H9 (cell line): Measurements from ENCODE around the gene SERPINH1. TPM values are rescaled to one million over a fixed set of nuclear protein-coding genes. Genes with fewer than 3 reads are reported as not detected.

Source experiments
- DNase-seq: peaks from one replicate; pipeline ENCODE4 v3.0.0-alpha.2; 2017
- H2AFZ ChIP-seq: one replicate; pipeline ENCODE4 v1.6.1; 2013; ENCODE audit warnings: mild to moderate bottlenecking, low read length, control low read depth, moderate library complexity
- H2AK5ac ChIP-seq: 2 replicates; pipeline ENCODE4 v1.6.1; 2013; ENCODE audit warnings: low read length, control low read depth, mixed read lengths; ENCODE audit not compliant: insufficient read length
- H2BK120ac ChIP-seq: one replicate; pipeline ENCODE4 v1.6.1; 2013; ENCODE audit warnings: low read depth, mild to moderate bottlenecking, low read length, control low read depth, inconsistent platforms; ENCODE audit not compliant: poor library complexity, severe bottlenecking
- H2BK12ac ChIP-seq: 2 replicates; pipeline ENCODE4 v1.6.1; 2013; ENCODE audit warnings: low read length, control low read depth, mixed read lengths, low read depth; ENCODE audit not compliant: insufficient read length
- H2BK15ac ChIP-seq: 2 replicates; pipeline ENCODE4 v1.6.1; 2013; ENCODE audit warnings: low read depth, low read length, control low read depth
- H2BK20ac ChIP-seq: one replicate; pipeline ENCODE4 v1.6.1; 2013; ENCODE audit warnings: low read depth, mild to moderate bottlenecking, low read length, control low read depth, inconsistent platforms; ENCODE audit not compliant: poor library complexity, severe bottlenecking
- H2BK5ac ChIP-seq: 2 replicates; pipeline ENCODE4 v1.6.1; 2013; ENCODE audit warnings: low read length, control low read depth, mixed read lengths; ENCODE audit not compliant: insufficient read length
- H3K14ac ChIP-seq: 2 replicates; pipeline ENCODE4 v1.6.1; 2013; ENCODE audit warnings: low read length, control low read depth; ENCODE audit not compliant: insufficient read depth
- H3K18ac ChIP-seq: 2 replicates; pipeline ENCODE4 v1.6.1; 2013; ENCODE audit warnings: low read depth, mild to moderate bottlenecking, mixed read lengths, low read length, control low read depth; ENCODE audit not compliant: insufficient read length
- H3K23ac ChIP-seq: 2 replicates; pipeline ENCODE4 v1.6.1; 2013; ENCODE audit warnings: low read length, control low read depth, mixed read lengths, low read depth; ENCODE audit not compliant: insufficient read length
- H3K23me2 ChIP-seq: 2 replicates; pipeline ENCODE4 v1.6.1; 2013; ENCODE audit warnings: low read depth, mild to moderate bottlenecking, mixed read lengths, low read length, control low read depth; ENCODE audit not compliant: insufficient read length, poor library complexity, severe bottlenecking
- H3K27ac ChIP-seq: 2 replicates; pipeline ENCODE4 v1.5.1; 2013; ENCODE audit warnings: low read length, control low read depth, mixed read lengths, low read depth; ENCODE audit not compliant: insufficient read length
- H3K27me3 ChIP-seq: 2 replicates; pipeline ENCODE4 v1.6.1; 2013; ENCODE audit warnings: low read length, control low read depth, inconsistent platforms; ENCODE audit not compliant: insufficient read depth
- H3K4ac ChIP-seq: 2 replicates; pipeline ENCODE4 v1.6.1; 2013; ENCODE audit warnings: low read depth, mild to moderate bottlenecking, control low read depth, inconsistent platforms, low read length, moderate library complexity
- H3K4me1 ChIP-seq: 2 replicates; pipeline ENCODE4 v1.6.1; 2013; ENCODE audit warnings: low read length, control low read depth, inconsistent platforms; ENCODE audit not compliant: insufficient read depth
- H3K4me2 ChIP-seq: 2 replicates; pipeline ENCODE4 v1.6.1; 2013; ENCODE audit warnings: low read length, control low read depth, mixed read lengths; ENCODE audit not compliant: insufficient read length, insufficient read depth
- H3K56ac ChIP-seq: 2 replicates; pipeline ENCODE4 v1.6.1; 2013; ENCODE audit warnings: low read depth, mild to moderate bottlenecking, mixed read lengths, low read length, control low read depth; ENCODE audit not compliant: insufficient read length
- H3K79me1 ChIP-seq: 2 replicates; pipeline ENCODE4 v1.6.1; 2013; ENCODE audit warnings: low read depth, mild to moderate bottlenecking, moderate library complexity, low read length, control low read depth, inconsistent platforms; ENCODE audit not compliant: insufficient read depth, poor library complexity, severe bottlenecking
- H3K79me2 ChIP-seq: 2 replicates; pipeline ENCODE4 v1.6.1; 2013; ENCODE audit warnings: low read length, control low read depth, inconsistent platforms; ENCODE audit not compliant: insufficient read depth
- H3K9ac ChIP-seq: 2 replicates; pipeline ENCODE4 v1.6.1; 2013; ENCODE audit warnings: low read length, control low read depth, mixed read lengths; ENCODE audit not compliant: insufficient read length; ENCODE audit errors: extremely low read depth
- H3K9me3 ChIP-seq: one replicate; pipeline ENCODE4 v1.6.1; 2013; ENCODE audit warnings: low read depth, low read length, inconsistent platforms; ENCODE audit not compliant: control insufficient read depth
- H3T11ph ChIP-seq: one replicate; pipeline ENCODE4 v1.6.1; 2013; ENCODE audit warnings: mild to moderate bottlenecking, low read length, control low read depth, inconsistent platforms
- H4K20me1 ChIP-seq: one replicate; pipeline ENCODE4 v1.6.1; 2013; ENCODE audit not compliant: control insufficient read depth, insufficient read length, insufficient read depth
- H4K5ac ChIP-seq: 2 replicates; pipeline ENCODE4 v1.6.1; 2013; ENCODE audit warnings: low read depth, mild to moderate bottlenecking, mixed read lengths, low read length, control low read depth; ENCODE audit not compliant: insufficient read length
- H4K8ac ChIP-seq: replicated peaks from 2 replicates; pipeline ENCODE4 v1.6.1; 2013; ENCODE audit warnings: low read length, control low read depth, mixed read lengths, low read depth; ENCODE audit not compliant: insufficient read length
- H4K91ac ChIP-seq: 2 replicates; pipeline ENCODE4 v1.6.1; 2013; ENCODE audit warnings: low read depth, mild to moderate bottlenecking, moderate library complexity, mixed read lengths, low read length, control low read depth; ENCODE audit not compliant: insufficient read length
- H3K27ac Mint-ChIP-seq, 3 experiments: 2 replicates in 2 of 3; 3 replicates in 1 of 3; pipeline ENCODE4 v1.8.0; 2020 to 2021; ENCODE audit warnings: mixed read lengths in 3 of 3, mild to moderate bottlenecking in 1 of 3, moderate library complexity in 1 of 3
- H3K27me3 Mint-ChIP-seq: 2 replicates; pipeline ENCODE4 v1.8.0; 2021; ENCODE audit warnings: low read depth, mild to moderate bottlenecking, moderate library complexity, mixed read lengths
- H3K36me3 Mint-ChIP-seq, 3 experiments: 2 replicates in 2 of 3; 3 replicates in 1 of 3; pipeline ENCODE4 v1.8.0; 2020 to 2021; ENCODE audit warnings: low read depth in 3 of 3, mixed read lengths in 3 of 3; ENCODE audit not compliant: insufficient read depth in 1 of 3
- H3K4me1 Mint-ChIP-seq, 2 experiments: 2 replicates each; pipeline ENCODE4 v1.8.0; 2020; ENCODE audit warnings: mixed read lengths in 2 of 2
- H3K4me3 Mint-ChIP-seq, 2 experiments: 2 replicates in 1 of 2; 3 replicates in 1 of 2; pipeline ENCODE4 v1.8.0; 2020 to 2021; ENCODE audit warnings: mild to moderate bottlenecking in 2 of 2, mixed read lengths in 2 of 2, moderate library complexity in 1 of 2
- H3K9me3 Mint-ChIP-seq, 2 experiments: 2 replicates in 1 of 2; 3 replicates in 1 of 2; pipeline ENCODE4 v1.8.0; 2020; ENCODE audit warnings: mild to moderate bottlenecking in 2 of 2, mixed read lengths in 2 of 2, moderate library complexity in 1 of 2
- WGBS: extraction: QIAGEN DNeasy Blood & Tissue Kit; methylation state at CpG from one replicate; pipeline ENCODE4 v1.1.7; 2013; ENCODE audit warnings: missing lambda C conversion rate, low lambda C conversion rate, mixed read lengths; ENCODE audit not compliant: insufficient read length; ENCODE audit errors: extremely low coverage; 5-methylcytosine and 5-hydroxymethylcytosine counted together
- total RNA-seq: library from RNA; stranded (reverse); gene quantifications from 2 replicates; pipeline ENCODE4 v1.2.1, GENCODE V29; 2021
- TF ChIP-seq, protein P1 (sequence below): fragments of 200-600 bp; sonication (generic); conservative IDR thresholded peaks from 3 replicates; pipeline ENCODE4 v1.8.0; 2021; ENCODE audit warnings: antibody characterized with exemption, mild to moderate bottlenecking

Gene SERPINH1
- total RNA-seq, 1 experiment from 2014 or later = 253 TPM

DNA sequence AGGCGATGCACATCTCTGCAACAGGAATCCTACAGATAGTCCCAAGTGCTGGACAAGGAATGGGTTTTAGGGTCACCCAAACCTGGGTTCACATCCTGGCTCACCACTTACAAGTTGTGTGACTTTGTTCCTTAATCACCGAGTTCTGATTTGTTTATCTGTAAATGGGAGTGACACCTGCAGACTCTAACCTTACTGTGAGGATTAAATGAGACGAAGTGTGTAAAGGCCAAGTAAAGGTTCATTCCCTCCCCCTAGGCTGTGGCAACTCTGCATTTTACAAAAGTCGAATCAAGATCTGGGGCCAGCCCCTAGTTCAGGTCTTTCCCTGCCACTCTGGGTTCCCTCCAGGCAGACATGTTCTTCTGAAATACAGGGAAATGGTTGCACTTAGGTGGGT is 34.9 kb downstream of the SERPINH1 start:
- H3K27me3 Mint-ChIP-seq = peaks cover 25% of the 10 kb centered on the region
- no peak overlapping the region; a peak in 1 of 7 replicates for H3K27ac Mint-ChIP-seq

More for the DNA sequence above, 34.9 kb downstream of the SERPINH1 start:
- no peaks in the 10 kb centered on the region for H3K9me3 ChIP-seq
- no peak overlapping the region for H3K23ac ChIP-seq
- H2AFZ ChIP-seq = no peak overlapping the region
- Mint-ChIP-seq H3K9me3 (no peaks in the 10 kb centered on the region), H3K36me3 (no peaks in the 10 kb centered on the region), H3K4me3 (no peak overlapping the region), H3K4me1 (peaks cover 32 to 34% of the 10 kb centered on the region in 2 experiments)
- no peak overlapping the region for H4K5ac ChIP-seq
- no CpG with 5 or more reads among the region's 4 CpGs for WGBS
- H3K27me3 ChIP-seq = no peaks in the 10 kb centered on the region
- H2BK15ac ChIP-seq = no peak overlapping the region
- H2BK5ac ChIP-seq = no peak overlapping the region
- no peak overlapping the region for H3K18ac ChIP-seq
- no peak overlapping the region for H4K8ac ChIP-seq
- H2BK12ac ChIP-seq = no peak overlapping the region
- no peaks in the 10 kb centered on the region for H3K79me2 ChIP-seq
- no peaks in the 10 kb centered on the region for H4K20me1 ChIP-seq
- H3T11ph ChIP-seq = no peak overlapping the region
- H3K23me2 ChIP-seq = no peaks in the 10 kb centered on the region
- H3K56ac ChIP-seq = no peak overlapping the region
- H3K4me1 ChIP-seq = peaks cover 2% of the 10 kb centered on the region; the same call in 1 of the 2 replicates
- H3K9ac ChIP-seq = no peak overlapping the region
- no peak overlapping the region for H2BK120ac ChIP-seq
- no peak overlapping the region for H3K4ac ChIP-seq
- H3K27ac ChIP-seq = no peak overlapping the region
- H3K79me1 ChIP-seq = no peaks in the 10 kb centered on the region
- H2AK5ac ChIP-seq = no peak overlapping the region
- DNase-seq = no peak
- no peak overlapping the region for H3K14ac ChIP-seq
- TF ChIP-seq, protein P1, sequence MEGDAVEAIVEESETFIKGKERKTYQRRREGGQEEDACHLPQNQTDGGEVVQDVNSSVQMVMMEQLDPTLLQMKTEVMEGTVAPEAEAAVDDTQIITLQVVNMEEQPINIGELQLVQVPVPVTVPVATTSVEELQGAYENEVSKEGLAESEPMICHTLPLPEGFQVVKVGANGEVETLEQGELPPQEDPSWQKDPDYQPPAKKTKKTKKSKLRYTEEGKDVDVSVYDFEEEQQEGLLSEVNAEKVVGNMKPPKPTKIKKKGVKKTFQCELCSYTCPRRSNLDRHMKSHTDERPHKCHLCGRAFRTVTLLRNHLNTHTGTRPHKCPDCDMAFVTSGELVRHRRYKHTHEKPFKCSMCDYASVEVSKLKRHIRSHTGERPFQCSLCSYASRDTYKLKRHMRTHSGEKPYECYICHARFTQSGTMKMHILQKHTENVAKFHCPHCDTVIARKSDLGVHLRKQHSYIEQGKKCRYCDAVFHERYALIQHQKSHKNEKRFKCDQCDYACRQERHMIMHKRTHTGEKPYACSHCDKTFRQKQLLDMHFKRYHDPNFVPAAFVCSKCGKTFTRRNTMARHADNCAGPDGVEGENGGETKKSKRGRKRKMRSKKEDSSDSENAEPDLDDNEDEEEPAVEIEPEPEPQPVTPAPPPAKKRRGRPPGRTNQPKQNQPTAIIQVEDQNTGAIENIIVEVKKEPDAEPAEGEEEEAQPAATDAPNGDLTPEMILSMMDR = no peak
- H4K91ac ChIP-seq = no peak overlapping the region
- no peak overlapping the region for H3K4me2 ChIP-seq
- H2BK20ac ChIP-seq = no peak overlapping the region
